ENCODE data around the gene ZNF106.

Gene ZNF106

GRCh38 chr15:42402455-42403205 lies 88.3 kb downstream of the ZNF106 start:
- TF ChIP-seq CTCF (IDR thresholded peaks at IDR 0.05; ENCODE audit: borderline replicate concordance, insufficient read depth, low read depth, low read length), result no peak
- H3K4me3 ChIP-seq (ENCODE audit: low read depth, low read length), result no peak overlapping the region

GRCh38 chr15:42401544-42402454 lies 89.1 kb downstream of the ZNF106 start:
- TF ChIP-seq CTCF (IDR thresholded peaks at IDR 0.05; ENCODE audit: borderline replicate concordance, insufficient read depth, low read depth, low read length), result no peak
- no peak overlapping the region for H3K4me3 ChIP-seq (ENCODE audit: low read depth, low read length)

GRCh38 chr15:42395838-42396237 lies 95.1 kb downstream of the ZNF106 start:
- no peak for TF ChIP-seq CTCF (IDR thresholded peaks at IDR 0.05; ENCODE audit: borderline replicate concordance, insufficient read depth, low read depth, low read length)

GRCh38 chr15:42394106-42394505 lies 96.8 kb downstream of the ZNF106 start:
- H3K4me3 ChIP-seq (ENCODE audit: low read depth, low read length), result no peak overlapping the region
- no peak for TF ChIP-seq CTCF (IDR thresholded peaks at IDR 0.05; ENCODE audit: borderline replicate concordance, insufficient read depth, low read depth, low read length)

More at GRCh38 chr15:42395838-42396237, 95.1 kb downstream of the ZNF106 start:
- no peak overlapping the region for H3K4me3 ChIP-seq (ENCODE audit: low read depth, low read length)

- no peak overlapping the region for H3K4me3 ChIP-seq (ENCODE audit: low read depth, low read length)
- no peak for TF ChIP-seq CTCF (IDR thresholded peaks at IDR 0.05; ENCODE audit: borderline replicate concordance, insufficient read depth, low read depth, low read length)
Measured at GRCh38 chr15:42392309-42393024, 98.5 kb downstream of the ZNF106 start.

- TF ChIP-seq CTCF (IDR thresholded peaks at IDR 0.05; ENCODE audit: borderline replicate concordance, insufficient read depth, low read depth, low read length), result no peak
- H3K4me3 ChIP-seq (ENCODE audit: low read depth, low read length), result no peak overlapping the region
Measured at GRCh38 chr15:42387603-42388002, 103.3 kb downstream of the ZNF106 start.

All from GM12875 (cell line).